AG09319 (cell line): ENCODE data around the gene AHRR.

Experiments
- DNase-seq: peaks from one replicate; pipeline ENCODE4 v3.0.0-alpha.2; 2010; ENCODE audit warnings: low read depth; ENCODE audit errors: extremely low read depth
- CTCF ChIP-seq: IDR thresholded peaks from 2 replicates; pipeline ENCODE4 v1.5.1; 2011; ENCODE audit warnings: low read depth, mild to moderate bottlenecking, inconsistent platforms, low read length, moderate library complexity

Gene AHRR

GRCh38 chr5:451587-452458, 130.3 kb downstream of the AHRR start:
- TF ChIP-seq CTCF = no peak
- DNase-seq = no peak

- no peak for TF ChIP-seq CTCF
- DNase-seq = no peak
Observed at GRCh38 chr5:452978-453710, 131.6 kb downstream of the AHRR start.

- no peak for DNase-seq
- TF ChIP-seq CTCF = no peak
Observed at GRCh38 chr5:453725-454481, 132.4 kb downstream of the AHRR start.

GRCh38 chr5:454936-455335, 133.4 kb downstream of the AHRR start:
- TF ChIP-seq CTCF = no peak
- no peak for DNase-seq

GRCh38 chr5:455806-456205, 134.3 kb downstream of the AHRR start:
- no peak for TF ChIP-seq CTCF
- no peak for DNase-seq

DNA sequence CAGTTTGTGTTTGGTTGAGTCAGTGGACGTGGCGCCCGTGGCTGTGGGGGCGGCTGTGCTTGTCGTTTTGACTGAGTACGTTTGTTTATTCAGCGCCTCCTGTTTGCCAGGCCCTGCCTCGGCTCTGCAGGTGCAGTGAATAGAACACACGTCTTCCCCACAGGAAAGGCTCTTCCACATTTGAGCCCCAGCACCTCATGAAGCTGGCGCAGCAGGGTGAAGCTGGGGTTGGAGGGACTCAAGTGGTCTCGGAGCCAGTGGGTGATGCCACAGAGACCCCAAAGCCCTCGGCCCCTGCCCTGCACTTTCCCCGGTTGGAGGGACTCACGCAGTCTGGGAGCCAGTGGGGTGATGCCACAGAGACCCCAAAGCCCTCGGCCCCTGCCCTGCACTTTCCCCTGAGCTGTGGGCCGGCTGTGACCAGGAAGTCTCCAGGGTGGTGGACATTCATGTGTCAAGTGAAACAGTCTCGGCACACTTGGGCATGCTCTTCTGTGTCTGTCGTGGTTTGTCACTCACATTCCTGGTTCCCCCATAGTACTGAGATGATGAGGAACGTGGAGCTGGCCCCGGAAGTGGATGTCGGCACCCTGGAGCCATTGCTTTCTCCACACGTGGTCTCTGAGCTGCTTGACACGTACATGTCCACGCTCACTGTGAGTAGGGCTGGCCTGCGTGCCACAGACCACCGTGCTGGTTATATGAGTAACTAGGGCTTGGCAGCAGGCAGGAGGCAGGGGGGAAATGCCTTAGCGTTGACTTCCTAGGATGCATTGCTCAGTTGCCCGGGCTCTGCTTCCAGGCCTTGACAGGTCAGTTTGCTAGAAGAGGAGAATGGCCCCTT, 135.1 kb downstream of the AHRR start:
- TF ChIP-seq CTCF = no peak
- DNase-seq = no peak
